ENCODE measurements around the gene APP.

APP gene

DNA sequence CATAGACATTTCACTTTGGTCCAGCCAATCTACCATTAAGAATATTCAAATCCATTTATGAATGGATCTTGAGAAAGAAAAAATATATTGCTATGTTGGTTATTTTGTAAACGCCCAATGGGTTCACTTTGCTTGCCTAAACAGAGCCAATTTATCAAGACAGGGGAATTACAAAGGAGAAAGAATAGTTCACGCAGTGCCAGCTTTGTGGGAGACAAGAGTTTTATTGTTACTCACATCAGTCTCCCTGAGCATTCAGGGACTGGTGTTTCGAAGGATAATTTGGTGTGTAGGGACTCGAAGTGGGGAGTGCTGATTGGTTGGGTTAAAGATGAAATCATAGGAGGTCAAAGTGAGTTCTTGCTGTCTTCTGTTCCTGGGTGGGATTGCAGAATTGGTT, 300.5 kb downstream of the APP start:
- DNase-seq (ENCODE audit: low read depth in 2 of 2), result no peak

- DNase-seq (ENCODE audit: low read depth in 2 of 2), result no peak
Measured at GRCh38 chr21:25867061-25867460, 303.5 kb downstream of the APP start.

DNA sequence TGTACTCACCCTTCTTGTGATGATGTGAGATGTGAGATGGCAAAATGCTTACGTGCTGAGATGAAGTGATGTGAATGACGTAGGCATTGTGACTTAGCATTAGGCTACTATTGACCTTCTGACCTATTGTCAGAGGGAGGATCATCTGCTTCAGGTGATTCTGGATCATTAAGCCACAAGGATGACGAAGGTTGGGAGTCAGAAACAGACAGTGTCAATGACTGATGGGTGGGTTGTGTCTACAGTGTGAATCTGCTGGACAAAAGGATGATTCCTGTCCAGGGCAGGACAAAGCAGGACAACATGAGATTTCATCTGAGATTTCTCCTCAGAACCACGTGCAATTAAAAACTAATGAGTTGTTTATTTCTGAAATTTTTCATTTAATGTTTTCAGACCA, 306.8 kb downstream of the APP start:
- DNase-seq (ENCODE audit: low read depth in 2 of 2), result no peak

- DNase-seq (ENCODE audit: low read depth in 2 of 2), result no peak
Measured at GRCh38 chr21:25863031-25863430, 307.5 kb downstream of the APP start.

GRCh38 chr21:25862596-25862995, 308.0 kb downstream of the APP start:
- DNase-seq (ENCODE audit: low read depth in 2 of 2), result no peak

- no peak for DNase-seq (ENCODE audit: low read depth in 2 of 2)
Measured at GRCh38 chr21:25862112-25862511, 308.5 kb downstream of the APP start.

DNA sequence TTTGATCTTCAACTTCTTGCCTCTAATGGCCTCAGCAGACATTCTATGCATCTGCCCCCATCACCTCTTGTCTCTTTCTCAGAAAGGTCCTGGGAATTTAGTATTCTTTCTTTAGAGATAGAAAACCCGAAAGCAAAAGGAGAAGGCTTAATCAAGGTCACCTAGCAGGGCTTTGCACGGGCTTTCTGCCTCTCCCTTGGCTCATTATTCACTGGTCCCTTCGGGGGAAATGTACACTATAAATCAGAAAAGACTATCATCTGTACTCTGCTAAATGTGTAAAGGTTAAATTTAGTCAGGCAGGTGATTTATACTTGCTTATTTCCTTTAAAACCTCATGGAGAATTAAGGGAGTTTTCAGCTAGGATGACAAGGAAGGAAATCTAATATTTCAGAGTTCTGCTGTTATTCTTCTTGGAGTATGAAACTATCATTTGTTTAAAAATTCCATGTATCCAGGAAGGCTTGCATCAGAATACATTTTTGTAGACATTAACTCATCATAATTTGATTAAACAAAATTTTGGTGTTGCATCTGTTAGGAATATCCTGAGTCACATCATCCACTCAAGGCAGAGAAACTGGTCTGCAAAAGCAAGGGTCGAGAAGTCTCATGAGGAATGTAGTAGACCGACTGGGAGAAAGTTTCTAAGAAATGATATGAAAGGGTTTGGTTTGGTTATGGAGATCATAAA, 311.2 kb downstream of the APP start:
- peak in 1 of 2 experiments; percentile 21 for DNase-seq (ENCODE audit: low read depth in 2 of 2)

DNA sequence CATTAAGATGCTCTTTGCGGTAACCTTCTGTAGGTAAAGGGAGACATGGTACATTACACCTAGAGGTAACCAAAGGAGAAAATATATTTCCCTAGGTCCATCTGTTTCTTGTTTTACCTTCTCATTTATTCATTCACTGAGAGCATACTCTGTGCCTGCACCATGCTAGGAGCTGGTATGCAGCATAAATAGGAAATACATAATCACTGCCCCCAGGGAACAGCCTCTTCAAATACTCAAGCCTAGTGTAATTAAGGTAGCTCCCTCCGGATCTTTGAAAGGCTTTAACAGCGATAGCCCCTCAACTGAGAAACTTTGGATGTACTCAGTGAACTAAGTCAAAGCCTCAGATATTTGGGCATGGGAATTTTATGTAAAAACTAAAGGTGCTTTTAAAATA, 312.2 kb downstream of the APP start:
- DNase-seq (ENCODE audit: low read depth in 2 of 2), result no peak

- no peak for DNase-seq (ENCODE audit: low read depth in 2 of 2)
Measured at GRCh38 chr21:25857308-25858074, 313.1 kb downstream of the APP start.

- DNase-seq (ENCODE audit: low read depth in 2 of 2), result no peak
Measured at GRCh38 chr21:25855576-25855975, 315.0 kb downstream of the APP start.

DNA sequence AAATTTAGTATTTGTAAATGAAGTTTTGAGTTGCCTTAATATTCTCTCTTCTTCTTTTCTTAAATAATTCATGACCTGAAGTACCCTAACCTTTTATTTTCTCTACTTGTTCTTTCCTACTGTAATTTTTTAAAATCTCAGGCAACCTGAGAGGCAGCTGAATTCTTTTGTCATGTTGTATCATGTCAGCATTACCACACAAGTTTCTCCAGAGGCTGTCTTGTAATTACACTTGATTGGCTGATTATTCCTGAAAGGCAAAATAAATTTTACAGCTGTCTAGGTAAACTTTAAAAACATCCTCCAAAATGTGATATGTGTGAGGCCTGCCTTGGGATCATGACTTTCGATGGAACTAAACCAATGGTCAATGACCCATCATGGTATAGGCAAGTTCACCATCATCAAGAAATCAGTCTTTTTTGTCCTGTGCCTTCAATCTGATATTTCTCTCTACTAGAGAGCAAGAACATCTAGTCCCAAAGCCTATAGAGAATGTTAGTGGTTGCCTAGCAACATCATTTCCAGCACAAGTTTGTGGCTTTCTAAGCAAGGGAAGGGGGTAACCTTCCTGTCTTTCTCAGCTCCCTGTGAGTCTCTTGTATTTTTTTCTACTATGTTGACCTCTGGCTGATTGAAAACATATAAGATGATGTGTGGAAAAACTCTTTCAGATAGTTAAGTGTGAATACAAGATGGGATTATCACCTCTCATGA, 320.3 kb downstream of the APP start:
- no peak for DNase-seq (ENCODE audit: low read depth in 2 of 2)

GRCh38 chr21:25848309-25848708, 322.3 kb downstream of the APP start:
- DNase-seq (ENCODE audit: low read depth in 2 of 2), result no peak

GRCh38 chr21:25845729-25846256, 324.8 kb downstream of the APP start:
- DNase-seq (ENCODE audit: low read depth in 2 of 2), result no peak

DNA sequence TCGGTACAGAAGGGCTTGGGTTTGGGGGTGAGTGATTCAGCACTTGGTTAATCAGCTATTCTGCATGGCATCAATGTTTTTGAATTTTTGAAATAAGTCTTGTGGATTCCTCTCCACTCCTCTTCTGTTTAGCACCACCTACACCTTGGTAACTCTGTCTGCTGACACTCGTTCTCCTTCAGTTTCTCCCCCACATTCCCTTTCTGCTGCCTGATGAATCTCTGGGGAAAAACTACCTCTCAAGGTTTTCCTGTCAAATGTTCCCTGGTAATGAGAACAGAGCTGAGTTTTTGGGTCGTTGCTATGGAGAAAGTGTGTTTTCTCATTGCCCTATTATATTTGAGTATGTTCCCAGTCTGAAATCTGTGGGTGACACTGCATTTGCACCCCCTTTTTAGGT, 327.6 kb downstream of the APP start:
- no peak for DNase-seq (ENCODE audit: low read depth in 2 of 2)

DNA sequence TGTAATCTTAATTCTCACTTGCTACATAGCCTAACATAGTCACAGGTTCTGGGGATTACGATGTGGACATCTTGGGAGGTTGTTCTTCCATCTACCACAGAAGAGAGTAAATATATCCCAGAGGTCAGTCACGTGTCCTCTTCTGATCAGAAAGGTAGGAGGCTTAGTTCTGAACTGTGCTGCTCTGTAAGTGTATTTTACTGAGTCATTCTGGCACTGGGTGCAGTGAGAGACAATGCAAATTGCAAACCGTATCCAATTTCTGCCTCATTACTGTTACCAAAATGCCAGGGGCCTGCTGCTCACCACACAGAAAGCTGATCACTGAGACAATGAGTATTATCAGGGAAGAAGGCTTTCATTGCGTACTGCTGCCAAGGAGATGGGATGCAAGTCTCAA, 331.8 kb downstream of the APP start:
- no peak for DNase-seq (ENCODE audit: low read depth in 2 of 2)

DNA sequence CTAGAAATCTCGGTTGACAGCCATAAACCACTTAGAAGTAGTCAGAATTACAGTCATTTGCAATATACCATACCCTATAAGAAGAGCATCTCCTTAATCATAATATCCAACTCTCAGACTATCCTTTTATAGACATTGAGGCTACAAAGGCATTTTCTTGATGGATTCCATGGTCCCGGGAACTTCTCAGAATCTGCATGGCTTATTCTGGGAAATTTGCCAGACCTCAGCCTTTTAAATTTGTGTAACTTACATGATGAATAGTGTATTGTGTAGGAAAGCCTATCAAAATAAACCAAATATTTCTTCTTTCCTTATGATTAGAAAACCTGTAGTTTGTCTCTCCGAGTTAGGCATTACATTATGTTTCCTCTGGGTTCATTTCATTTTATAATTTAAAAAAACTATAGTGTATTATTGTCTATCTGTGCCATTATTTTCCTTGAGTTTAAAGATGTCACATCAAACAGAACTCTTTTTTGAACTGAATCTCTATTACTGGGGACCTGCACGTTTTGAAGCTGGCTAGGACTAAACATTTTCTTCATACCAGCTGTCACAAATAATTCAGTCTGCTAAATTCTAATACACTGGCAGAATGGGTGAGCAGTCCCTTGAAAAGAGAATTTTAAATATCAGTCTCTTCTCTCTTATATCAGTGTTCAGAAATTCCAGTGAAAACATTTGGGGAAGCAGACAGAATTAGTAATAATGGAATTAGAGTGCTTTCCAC, 332.9 kb downstream of the APP start:
- peak; percentile 90 to 92 for DNase-seq (ENCODE audit: low read depth in 2 of 2)

DNA sequence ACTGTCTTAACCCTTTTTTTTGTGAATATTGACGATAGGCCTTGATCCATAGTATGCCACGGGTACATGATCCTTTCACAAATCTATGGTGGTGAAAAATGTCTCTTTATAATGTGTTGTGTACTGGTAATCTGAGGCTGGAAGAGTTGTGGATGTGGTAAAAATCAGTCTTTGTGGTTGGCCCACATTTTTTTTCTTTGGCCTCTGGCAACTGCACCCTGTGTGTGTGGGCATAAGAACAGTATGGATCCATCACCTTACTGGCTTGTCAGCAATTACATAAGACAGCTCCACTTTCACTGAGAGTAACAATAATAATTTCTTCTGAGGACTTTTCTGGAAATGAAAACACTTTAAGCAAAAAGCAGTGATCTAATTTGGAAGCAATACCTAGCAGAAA, 334.2 kb downstream of the APP start:
- no peak for DNase-seq (ENCODE audit: low read depth in 2 of 2)

DNA sequence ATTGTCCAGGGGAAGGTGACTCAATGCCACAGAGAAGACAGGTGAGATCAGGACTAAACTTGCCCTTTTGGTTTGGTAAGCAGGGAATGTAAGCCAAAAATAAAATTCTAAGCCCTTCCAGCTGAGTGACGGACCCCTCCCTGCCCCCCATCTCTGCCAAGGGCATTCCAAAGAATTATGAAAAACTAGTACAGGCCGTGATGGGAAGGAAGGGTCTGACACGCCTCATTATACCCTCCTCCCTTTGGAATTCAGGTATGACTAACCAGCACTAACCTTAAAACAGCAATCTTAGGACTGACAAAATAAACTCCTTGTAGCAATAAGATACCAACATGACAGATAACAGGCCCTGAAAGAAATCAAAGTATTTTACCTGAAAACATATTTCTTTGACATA, 336.2 kb downstream of the APP start:
- no peak for DNase-seq (ENCODE audit: low read depth in 2 of 2)

- no peak for DNase-seq (ENCODE audit: low read depth in 2 of 2)
Measured at GRCh38 chr21:25831300-25831960, 339.1 kb downstream of the APP start.

Data from fibroblast of skin of left biceps (primary cell).